GM21423 (cell line): ENCODE results near the gene STIL.
A peak's percentile ranks its signal among the peaks of the same experiment; 100 is the strongest.
"Not testable (repeated sequence)": the region's sequence is repeated elsewhere in the genome, so short reads cannot be mapped to it uniquely, and the experiment has no call there.

ENCODE experiments used
- ATAC-seq: cut with Tn5 transposase; IDR thresholded peaks from one replicate; pipeline ENCODE4 v1.9.1; 2021; ENCODE audit warnings: mild to moderate bottlenecking, moderate library complexity; ENCODE audit not compliant: unreplicated experiment

STIL gene

DNA sequence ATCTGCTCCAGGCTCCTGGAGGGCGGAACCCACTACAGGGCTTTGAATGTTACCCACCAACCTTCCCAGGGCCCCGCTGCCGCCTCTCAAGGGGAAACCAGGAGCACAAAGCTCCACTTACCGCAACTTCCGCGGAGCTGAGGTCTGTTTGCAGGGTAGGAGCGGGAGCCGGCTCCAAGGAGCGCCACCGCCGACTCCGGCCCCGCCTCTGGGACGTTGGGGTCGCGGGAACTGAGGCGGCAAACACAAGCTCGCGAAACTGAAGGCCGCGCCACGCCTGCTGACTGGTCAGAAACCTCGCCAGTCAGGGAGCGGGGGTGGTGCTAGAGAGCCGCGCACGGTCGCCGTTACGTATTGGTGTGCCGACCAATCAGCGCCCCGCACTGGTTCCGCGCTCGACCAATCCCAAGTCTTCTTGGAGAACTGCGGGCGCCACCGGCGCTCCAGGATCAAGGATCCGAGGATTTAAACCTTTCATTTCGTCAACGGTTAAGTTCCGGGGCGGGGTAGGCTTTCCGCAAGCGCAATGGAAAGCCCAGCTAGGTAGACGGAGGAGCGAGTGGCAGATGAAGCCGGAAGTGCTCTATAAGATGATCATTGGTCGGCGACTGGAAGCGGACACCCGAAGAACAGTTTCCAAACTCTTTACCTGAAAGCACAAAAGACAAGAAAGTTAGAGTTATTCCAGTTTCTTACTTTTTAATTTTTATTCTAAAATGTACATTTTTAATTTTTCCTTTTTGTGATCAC lies at the start of gene STIL:
Gene STIL (minus strand): TSS at position 233 of the 750 bp plus-strand sequence. CDS start 3,828 bp downstream, outside the sequence.
- ATAC-seq = peak; percentile 96

DNA sequence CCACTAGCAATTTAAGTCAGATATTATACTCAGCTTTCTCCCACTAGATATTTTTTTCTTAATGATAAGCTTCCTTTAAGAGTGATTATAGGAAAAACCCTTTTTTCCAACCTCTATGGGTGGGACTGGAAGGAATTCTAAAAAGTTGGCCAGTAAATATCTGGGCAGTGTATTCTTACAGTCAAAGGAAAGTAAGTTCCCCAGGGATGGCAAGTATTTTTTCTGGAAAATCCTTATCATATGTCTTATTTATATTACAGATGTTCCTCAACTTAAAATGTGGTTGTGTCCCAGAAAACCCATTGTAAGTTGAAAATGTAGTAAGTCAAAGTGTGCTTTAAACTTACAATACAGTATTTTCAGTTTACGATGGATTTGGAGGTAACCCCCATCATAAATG lies 48.9 kb upstream of the STIL start:
- ATAC-seq = no peak

DNA sequence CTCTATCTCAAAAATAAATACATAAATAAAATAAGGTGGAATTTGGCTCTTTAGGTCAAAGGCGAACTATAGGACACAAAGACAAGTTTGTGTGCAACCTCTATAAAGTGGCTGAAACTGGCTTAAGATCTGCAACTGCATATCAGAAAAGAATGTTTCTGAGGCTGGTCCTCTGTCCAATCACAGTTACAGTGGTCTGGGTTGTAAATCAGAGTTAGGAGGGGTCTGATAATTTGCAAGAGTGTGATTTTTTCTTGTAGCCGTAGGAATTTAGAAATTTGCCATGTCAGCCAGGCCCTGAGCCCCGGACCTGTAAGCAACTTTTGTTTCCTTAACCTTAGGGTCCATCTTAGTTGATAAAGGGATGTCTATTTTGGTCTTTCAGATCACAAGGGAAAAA lies 47.4 kb upstream of the STIL start:
- ATAC-seq = no peak

DNA sequence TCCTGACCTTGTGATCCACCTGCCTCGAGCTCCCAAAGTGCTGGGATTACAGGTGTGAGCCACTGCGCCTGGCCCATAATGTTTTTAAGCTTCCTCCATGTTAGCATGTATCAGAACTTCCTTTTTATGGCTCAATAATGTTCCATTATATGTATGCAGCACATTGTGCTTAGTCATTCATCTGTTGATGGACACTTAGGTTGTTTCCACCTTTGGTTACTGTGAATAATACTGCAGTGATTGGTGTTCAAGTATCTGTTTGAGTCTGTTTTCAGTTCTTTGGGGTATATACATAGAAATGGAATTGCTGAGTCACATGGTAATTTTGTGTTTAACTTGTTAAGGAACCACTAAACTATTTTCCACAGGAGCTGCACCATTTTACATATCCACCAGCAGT lies 37.4 kb upstream of the STIL start:
- peak; percentile 89 for ATAC-seq

DNA sequence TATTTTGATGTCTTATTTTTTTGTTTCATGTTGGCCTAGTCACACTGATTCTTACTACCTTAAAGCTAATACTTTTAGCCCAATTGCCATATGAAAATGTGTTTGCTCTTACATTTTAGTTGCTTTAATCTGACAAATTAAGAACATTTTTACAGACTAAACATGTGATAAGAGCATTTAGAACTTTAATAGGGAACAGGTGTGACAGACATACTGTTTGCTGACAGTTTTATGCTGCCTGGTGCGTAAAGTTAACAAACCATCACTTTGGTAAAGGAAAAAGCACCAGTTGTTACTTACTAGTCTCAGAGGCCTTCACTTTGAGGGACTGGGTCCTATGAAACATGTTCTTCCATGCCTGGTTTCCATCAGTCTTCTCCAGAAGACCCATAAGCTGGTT lies 34.3 kb upstream of the STIL start:
- no peak for ATAC-seq

DNA sequence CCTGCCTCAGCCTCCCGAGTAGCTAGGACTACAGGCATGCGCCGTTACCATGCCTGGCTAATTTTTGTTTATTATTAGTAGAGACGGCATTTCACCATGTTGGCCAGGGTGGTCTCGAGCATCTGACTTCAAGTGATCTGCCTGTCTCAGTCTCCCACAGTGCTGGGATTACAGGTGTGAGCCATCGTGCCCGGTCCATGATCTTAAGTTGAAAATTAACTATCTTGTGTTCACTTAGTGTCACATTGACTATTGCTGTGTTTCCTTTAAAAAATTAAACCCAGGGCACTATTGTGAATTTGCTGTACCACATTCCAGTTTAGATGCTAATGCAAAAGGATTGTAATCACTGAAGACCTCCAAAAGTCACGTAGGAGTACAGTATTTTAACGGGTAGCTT lies 33.8 kb upstream of the STIL start:
- ATAC-seq = no peak

DNA sequence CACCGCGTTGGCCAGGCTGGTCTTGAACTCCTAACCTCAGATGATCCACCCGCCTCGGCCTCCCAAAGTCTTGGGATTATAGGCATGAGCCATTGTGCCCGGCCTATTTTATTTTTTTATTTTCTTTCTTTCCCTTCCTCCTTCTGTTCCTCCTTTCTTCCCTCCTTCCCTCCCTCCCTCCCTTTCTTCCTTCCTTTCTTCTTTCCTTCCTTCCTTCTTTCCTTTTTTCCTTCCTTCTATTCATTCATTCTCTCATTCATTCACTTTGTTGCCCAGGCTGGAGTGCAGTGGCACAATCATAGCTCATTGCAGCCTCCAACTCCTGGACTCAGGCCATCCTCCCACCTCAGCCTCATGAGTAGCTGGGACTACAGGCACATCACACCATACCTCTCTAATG lies 33.0 kb upstream of the STIL start:
- ATAC-seq = not testable (repeated sequence)

DNA sequence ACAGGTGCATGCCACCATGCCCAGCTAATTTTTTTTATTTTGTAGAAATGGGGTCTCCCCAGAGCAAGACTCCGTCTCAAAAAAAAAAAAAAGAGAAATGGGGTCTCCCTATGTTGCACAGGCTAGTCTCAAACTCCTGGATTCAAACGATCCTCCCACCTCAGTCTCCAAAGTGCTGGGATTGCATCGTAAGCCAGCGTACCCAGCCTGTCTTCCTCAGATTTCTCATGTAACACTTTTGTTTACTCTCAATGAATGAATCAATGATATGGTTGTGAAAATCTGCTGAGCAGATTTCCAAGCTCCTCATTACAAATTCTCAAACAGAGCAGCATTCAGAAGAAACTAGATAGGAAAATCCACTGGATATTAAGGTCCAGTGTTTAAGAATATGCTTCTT lies 26.3 kb upstream of the STIL start:
- no peak for ATAC-seq

DNA sequence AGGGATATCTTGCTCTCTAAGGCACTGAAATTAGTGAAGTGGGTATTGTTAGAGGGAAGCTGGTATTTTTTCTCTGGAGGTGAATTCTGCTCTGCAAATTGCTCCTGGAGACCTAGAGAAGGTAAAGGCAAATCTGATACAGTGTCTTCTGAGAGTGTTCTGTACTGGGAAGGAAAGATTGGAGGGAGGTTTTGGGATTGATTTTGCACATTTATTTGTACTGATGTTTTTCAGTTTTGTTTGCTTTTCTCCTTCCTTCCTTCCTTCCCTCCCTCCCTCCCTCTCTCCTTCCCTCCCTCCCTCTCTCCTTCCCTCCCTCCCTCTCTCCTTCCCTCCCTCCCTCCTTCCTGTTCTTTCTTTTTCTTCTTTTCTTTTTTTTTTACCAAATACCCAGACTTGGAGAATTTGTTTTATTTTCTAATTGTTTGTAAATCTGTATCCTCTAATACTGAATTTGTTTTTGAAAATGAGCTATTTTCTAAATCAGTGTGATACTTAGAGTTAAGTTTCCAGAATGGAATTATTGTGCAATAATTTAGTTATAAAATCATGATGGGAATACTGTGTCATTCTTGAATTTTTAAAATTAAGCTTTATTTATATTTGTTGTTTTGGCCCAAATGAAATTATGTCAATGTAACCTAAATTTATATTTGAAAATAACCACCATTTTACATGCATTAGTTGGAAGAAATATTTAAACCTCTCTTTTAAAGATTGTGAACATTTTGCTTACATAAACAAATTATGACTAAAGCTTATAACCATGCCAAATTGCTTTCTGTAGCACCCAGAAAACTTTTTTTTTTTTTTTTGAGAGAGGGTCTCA lies 24.5 kb upstream of the STIL start:
- no peak for ATAC-seq

DNA sequence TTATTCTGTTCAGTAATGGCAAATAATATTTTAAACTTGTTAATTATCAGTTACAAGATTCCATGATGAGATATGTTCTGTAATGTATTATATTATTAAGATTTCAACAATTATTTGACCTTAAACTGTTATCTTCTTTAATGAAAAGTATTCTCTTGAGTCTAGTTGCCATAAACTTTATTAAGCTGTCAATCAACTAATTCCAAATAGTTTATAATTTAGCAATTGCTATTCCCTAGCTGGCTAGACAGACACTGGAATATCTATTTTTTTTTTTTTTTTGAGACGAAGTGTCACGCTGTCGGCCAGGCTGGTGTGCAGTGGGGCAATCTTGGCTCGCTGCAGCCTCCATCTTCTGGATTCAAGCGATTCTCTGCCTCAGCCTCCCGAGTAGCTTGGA lies 23.4 kb upstream of the STIL start:
- no peak for ATAC-seq

DNA sequence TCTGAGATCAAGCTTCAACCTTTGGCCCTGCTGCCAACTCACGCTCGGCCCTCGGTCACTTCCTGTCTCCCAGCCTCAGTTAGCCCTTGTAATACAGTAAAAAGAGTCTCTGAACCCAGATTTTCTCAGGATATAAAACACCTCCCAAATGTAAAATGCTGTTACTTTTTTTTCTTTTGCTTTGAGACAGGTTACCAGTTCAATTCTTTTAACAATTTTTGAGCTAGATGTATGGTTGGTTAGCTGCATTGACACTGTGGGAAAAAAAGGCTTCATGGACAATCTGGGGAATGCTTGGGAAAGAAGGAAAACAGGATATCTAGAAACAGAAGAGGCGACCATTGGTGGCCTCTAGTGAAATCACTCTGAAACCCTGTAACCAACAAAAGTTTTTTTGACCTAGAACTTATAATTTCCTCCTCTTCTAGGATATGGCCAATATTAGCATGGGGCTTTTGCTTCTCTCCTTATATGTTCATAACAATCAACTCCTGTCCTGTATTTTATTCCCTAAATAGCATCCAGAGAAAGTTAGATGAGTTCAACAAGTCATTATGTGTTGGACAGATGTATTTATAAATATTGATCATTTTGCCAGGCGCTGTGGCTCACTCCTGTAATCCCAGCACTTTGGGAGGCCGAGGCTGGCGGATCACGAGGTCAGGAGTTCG lies 21.0 kb upstream of the STIL start:
- ATAC-seq = no peak

DNA sequence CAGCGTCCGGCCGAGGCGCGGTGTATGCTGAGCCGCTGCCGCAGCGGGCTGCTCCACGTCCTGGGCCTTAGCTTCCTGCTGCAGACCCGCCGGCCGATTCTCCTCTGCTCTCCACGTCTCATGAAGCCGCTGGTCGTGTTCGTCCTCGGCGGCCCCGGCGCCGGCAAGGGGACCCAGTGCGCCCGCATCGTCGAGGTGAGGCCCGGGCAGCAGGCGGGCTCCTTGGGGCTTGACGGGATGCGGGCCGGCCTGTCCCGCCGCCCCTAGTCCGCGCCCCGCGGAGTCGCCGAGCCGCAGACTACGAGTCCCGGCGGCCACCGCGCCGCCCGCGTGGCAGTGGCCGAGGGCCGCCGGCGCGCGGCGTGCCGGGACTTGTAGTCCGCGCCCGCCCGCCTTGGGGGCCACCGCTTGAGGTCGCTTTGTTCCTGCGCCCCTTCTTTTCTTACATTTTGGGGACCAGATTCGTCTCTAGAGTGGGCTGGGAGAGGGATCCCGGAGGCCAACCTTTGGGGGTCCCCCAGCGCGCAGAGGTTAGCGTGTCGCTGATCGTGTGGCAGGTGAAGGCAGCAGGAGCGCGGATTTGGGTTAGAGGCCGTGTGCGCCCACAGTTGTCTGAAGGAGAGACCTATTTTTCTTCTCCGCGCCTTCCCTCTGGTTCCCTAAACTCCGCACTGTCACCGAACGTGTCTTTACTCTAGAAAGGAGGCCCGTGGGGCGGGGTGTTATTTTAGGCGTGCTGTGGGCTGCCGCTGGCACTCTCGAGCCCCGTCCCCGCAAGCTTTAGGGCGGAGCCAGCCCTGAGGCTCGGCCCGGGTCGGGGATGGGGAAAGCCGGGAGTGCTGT lies 20.2 kb upstream of the STIL start:
- peak; percentile 86 for ATAC-seq

DNA sequence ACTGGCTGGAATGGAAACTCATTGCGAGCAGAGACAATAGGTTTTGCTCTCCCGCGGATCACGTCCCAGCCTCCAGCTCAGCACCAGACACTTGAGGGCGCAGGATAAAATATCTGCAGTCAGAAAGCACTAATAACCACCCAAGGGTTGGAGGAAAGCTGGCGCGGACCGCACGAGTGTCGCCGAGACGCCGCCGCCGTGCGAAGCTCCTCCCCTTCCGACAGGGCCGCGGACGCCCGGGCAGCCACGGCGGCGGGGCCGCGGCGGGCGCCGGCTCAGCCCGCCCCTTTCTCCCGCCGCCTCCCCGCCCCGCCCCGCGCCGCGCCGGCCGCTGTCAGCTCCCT lies 19.6 kb upstream of the STIL start, which contains the start of gene CMPK1:
Gene CMPK1 (plus strand): TSS at position 213 of the 344 bp plus-strand sequence. CDS start 156 bp downstream, outside the sequence.
- peak; percentile 76 for ATAC-seq

DNA sequence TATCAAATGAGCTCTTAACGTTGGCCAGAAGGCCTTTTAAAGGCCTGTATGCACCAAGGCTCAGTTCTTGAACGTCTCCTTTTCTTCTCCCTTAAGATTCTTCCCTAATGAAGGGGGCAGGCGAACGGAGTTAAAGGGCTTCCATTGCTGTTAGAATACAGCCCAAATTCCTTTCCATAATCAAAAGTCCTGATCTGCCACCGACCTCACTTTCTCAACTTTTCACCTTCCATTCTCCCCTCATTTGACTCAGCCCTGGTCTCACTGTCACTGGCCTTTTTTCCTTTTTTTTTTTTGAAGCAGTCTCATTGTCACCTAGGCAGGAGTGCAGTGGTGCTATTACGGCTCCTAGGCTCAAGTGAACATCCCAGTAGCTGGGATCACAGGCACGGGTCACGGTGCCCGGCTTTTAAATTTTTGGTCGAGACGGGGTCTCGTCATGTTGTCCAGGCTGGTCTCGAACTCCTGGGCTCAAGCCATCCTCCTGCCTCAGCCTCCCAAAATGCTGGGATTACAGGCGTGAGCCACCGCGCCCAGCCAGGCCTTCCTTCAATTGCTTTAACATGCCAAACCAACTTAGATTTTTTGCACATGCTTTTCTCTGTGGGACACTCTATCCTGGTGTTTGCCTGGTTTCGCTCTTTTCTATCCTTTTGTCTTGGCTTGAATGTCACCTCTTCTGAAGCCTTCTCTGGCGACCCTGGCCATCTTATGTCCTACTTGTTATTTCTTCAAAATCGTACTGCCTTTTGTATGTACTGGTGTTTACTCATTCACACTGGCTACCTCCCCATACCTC lies 19.0 kb upstream of the STIL start:
- ATAC-seq = no peak

DNA sequence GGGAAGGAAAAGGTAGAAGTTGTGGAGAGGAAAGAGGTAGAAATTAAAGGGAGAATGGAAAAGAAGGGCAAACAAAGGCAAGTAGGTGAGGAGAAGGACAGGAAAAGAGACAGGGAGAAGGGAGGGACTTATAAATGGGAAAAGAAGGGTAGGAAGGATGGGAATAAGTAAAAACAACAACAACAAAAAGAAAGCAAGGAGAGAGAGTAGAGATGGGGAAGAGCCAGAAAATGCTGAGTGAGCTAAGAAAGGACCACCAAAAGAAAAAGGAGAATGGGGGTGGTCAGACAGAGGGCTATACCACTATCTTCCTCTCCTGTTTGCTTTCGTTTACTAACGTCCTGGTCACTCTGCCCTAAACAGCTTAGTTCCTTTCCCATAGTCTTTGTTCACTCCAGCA lies 17.9 kb upstream of the STIL start:
- ATAC-seq = no peak

DNA sequence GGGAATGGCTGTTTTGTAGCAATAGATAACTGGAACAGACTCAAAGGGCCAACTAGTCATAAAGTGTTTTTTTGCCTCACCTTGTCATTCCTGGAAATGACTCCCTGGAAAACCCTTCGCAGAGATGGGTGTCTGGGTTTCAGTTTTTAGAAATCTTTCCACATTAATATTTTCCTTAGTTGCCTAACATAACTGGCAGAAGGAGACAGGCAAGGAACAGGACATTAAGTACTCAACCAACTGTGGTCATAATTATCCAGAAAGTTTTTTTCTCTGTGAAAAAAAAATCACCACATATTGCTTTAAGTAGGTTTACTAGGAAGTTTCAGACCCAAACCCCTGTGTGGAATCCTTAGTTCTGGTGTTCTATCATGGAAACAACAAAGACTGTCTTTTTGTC lies 16.3 kb upstream of the STIL start:
- no peak for ATAC-seq

DNA sequence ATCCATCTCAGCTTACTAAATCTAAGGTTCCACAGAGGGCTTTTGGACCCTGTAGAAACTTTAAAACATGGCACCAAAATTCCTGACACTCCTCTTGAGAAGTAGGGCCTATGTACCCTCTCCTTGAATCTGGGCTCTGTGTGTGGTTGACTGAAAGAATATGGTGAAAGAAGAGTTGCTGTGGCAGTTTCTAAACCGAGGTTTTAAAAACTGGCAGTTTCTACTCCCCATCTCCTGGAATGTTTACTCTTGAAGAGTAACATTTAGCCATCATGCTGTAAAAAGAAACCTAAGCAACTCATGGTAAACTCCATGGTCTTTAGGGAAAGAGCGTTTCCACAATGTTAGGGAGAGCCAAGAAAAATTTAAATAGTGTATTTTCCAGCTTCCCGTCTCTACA lies 15.0 kb upstream of the STIL start:
- ATAC-seq = no peak

DNA sequence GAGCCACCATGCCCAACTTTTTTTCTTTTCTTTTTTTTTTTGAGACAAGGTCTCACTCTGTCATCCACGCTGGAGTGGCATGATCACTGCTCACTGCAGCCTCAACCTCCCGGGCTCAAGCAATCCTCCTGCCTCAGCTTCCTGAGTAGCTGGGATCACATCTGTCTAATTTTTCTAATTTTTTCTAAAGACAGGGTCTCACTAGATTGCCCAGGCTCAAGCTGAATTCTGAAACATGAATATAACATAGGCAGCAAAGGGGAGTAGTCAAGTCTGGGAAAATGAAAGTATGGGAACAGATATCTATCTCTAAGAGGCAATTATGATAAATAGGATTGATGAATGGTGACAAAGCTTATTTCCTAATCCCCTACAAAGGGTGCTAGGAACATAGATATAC lies 12.3 kb upstream of the STIL start:
- no peak for ATAC-seq

DNA sequence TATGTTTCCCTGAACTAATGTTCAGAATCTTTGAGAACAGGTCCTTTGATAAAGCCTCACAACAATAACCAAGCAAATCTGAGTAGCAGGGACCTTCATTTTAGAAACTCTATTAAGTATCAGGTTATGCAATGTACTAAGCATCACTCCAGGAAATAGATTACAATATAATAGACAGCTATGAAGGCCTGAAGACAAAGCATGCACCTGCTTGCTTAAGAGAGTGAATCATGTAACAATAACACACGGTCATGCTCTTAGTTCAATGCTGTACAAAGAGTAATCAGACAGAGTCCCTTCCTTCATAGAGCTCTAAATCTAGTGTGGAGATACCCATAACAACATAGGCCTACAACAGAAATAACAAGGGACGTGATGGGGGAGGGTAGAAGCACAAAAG lies 11.6 kb upstream of the STIL start:
- no peak for ATAC-seq

DNA sequence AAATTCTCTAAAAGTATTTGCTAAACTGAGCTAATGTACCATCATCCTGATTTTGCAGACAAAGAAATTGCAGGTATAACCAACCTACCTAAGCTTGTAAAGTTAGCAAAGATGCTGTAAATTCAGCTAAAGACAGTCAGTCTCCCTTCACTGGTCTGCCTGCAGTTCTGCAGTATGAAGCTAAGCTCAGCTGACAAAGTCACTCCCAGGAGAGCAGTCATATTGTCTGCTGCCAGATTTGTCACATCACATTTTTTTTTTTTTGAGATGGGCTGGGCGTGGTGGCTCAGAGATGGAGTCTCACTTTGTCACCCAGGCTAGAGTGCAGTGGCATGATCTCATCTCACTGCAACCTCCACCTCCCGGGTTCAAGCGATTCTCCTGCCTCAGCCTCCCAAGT lies 10.7 kb upstream of the STIL start:
- ATAC-seq = no peak
